GM21576 (cell line): Measurements from ENCODE around the gene UQCR11.
"Not testable (repeated sequence)": the region's sequence is repeated elsewhere in the genome, so short reads cannot be mapped to it uniquely, and the experiment has no call there.

Experiments used
- ATAC-seq: cut with Tn5 transposase; IDR thresholded peaks from one replicate; pipeline ENCODE4 v1.9.1; 2021; ENCODE audit warnings: mild to moderate bottlenecking, moderate library complexity; ENCODE audit not compliant: unreplicated experiment

Gene UQCR11

DNA sequence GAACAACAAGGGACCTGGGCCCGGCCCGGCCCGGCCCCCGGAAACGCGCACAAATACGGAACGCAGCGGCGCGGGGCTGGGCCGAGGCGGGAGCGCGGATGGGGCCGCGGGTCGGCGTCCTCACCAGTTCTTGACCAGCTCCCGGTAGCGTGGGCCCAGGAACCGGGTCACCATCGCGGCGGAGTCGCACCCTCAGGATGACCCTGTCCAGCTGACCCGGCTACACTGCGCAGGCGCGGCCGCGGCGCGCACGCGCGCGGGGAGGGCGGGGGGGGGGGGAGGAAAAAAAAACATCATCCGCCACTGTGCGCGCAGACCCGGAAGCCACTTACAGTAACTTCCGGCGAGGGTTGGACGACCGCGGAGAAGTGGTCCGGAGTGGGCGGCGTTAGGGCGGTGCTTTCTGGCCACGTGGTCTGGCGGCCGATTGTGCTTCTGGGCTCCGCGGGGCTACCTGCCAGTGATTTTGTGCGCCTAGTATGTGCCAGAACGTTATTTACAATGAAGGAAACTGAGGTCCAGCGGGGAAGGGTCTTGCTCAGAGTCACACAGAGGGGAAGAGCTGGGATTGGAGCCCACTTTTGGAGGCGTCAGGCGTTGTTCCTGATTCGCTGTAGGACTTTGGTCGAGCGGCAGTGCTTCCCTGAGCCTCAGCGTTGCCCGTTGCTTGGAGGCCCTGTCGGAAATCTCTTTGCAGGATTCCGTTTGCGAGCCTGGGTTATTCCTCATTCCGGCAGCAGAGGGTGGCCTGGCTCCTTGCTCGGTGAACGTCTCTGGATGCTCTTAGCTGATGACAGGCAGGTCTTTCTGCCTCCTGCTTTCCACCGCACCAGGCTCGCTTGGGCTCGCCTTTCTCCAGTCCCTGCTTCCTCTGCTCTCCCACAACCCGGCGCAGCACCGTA lies at the start of gene UQCR11:
Gene UQCR11 (minus strand): TSS at position 227 of the 902 bp plus-strand sequence. CDS start 53 bp downstream, at position 174.
- peak; percentile 76 for ATAC-seq

- no peak for ATAC-seq
Measured at GRCh38 chr19:1654178-1654792, 49.0 kb upstream of the UQCR11 start.

DNA sequence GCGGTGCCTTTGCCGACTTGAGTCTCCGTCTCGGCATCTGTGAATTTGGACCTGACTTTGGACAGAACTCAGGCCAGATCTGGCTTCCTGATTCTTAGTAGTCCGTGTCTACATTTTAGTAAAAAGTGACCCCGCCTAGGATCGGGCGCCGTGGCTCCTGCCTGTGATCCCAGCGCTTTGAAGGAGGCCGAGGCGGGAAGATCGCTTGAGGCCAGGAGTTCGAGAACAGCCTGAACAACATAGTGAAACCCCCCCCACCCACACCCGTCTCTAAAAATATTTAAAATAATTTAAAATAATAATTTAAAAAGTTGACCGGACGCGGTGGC lies 48.0 kb upstream of the UQCR11 start:
- no peak for ATAC-seq

- peak; percentile 58 for ATAC-seq
Measured at GRCh38 chr19:1652471-1653299, 47.4 kb upstream of the UQCR11 start, which contains the start of gene TCF3. TSS of gene TCF3 (minus strand) at chr19:1652615. CDS start at chr19:1650248, 2,367 bp downstream.

- ATAC-seq = no peak
Measured at GRCh38 chr19:1651568-1652291, 46.5 kb upstream of the UQCR11 start.

GRCh38 chr19:1650650-1651567 lies 45.6 kb upstream of the UQCR11 start:
- no peak for ATAC-seq

DNA sequence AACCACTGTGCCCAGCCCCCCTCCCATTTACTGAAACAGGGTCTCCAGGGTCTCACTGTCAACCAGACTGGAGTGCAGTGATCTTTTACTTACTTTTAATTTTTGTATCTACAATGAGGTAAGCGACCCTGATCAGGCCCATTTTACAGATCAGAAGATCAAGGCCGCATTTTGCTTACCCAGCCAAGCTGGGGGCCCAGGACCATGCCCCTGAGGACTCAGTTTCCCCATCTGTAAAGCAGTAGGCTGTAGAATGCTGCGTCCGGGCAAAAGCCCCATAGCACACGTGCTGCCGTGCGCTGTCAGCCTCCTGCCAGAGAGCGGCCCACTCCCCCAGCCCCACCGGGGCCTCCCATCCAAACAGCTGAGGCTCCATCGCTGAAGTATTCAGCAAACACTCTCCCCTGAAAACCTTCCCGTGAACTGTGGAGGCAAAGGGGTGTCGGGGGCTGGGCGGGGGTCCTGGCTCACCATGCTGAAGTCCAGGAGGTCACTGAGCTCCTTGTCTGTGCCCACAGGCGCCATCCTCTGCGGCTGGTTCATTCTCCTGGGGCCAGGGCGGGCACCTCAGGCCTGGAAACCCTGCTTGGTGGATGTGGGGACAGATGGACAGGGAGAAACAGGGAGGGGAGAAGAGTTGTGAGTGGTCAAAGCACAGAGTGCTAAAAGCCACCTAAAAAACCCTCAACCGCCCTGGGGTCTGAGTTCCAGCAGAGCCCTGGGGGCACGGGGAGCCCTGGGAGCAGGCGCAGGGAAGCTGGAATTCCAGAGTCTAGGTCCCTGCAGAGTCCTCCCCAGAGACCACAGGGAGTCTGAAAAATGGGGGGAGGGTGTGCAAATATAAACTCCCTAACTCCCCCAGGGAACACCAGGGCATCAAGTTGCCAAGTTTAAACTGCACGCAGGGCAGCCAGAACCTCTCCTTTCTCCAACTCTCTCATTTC lies 44.7 kb upstream of the UQCR11 start:
- ATAC-seq = no peak

GRCh38 chr19:1648920-1649541 lies 43.8 kb upstream of the UQCR11 start:
- ATAC-seq = peak; percentile 5

DNA sequence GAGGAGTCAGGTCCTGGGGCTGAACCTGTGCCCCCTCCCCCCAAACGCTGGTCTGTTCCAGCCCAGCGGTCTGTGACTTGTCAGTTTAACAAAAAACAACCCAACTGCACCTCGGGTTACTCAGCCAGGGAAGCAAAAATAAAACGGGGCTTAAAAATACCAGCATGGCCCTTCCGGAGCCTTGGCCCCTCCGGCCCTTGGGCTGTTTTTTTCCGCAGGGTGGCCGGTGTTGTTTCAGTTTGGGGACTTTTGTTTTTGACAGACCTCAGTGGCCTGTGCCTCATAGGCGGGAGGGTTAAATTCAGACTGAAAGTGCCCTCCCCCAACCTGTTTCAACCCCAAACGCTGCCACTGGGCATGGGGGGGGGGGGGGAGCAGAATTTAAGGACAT lies 43.2 kb upstream of the UQCR11 start:
- peak; percentile 32 for ATAC-seq

- ATAC-seq = peak; percentile 0
Measured at GRCh38 chr19:1647501-1648458, 42.5 kb upstream of the UQCR11 start.

DNA sequence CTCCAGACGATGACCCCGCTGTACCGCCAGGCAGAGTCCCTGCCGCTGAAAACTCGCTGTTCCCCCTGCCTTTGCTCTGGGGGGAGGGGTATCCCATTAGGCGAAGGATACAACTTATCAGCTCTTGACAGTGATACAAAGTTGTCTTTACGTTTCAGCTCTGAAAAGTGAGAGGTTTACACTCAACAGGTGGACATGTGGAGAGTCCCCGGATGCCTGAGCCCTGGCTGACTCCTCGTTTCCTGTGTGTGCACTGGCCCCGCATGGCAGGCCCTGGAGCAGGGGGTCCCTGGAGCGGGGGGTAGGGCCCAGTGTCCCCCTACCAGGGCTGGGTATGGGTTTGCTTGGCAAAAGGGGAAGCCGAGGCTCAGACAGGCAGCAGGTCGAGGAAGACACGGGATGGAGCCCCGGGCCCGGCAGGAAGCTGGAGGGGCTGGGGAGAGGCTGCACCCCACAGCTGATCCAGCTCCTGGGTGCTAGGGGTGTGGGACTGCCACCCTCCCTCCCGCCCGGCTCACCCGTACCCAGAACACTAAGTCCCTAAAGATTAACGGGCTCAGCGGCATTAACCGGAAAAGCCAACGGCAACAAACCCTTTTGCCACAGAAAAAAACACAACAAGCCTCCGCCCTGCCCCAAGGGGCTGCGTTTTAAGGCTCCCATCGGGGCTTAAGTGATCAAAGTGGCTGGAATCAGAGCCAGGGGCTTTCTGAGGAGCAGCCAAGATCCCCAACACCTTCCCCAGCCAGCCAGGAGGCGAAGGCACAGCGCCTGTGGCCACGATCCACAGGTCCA lies 41.6 kb upstream of the UQCR11 start:
- ATAC-seq = no peak

GRCh38 chr19:1646149-1646548 lies 40.9 kb upstream of the UQCR11 start:
- ATAC-seq = no peak

GRCh38 chr19:1645299-1645698 lies 40.0 kb upstream of the UQCR11 start:
- ATAC-seq = no peak

DNA sequence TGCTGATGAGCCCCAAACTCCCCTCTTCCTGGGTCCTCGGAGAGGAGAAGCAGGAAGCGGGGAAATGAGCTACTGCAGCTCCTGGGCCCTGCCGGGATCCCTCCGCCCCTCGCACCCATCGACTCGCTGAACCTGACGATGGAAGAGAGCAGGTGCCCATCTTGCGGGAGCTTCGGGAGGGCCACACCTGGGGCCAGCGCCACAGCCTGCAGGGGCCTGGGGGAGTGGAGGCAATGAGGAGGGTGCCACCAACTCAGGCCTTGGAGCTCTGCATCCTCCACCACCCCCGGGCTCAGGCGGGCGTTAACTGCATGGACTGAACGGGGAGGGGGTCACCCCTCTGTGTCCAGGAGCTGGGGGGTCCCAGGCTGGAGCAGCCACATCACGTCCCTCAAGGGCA lies 38.8 kb upstream of the UQCR11 start:
- no peak for ATAC-seq

GRCh38 chr19:1640893-1641448 lies 35.7 kb upstream of the UQCR11 start:
- not testable (repeated sequence) for ATAC-seq
